Lung (tissue), 12 donors: ENCODE data around the gene DTNA. TPM values are rescaled to one million over a fixed set of nuclear protein-coding genes. Genes with fewer than 3 reads are reported as not detected.

Experiments used
- ATAC-seq: fragments of 200-7000 bp; cut with Tn5 transposase; one replicate; pipeline ENCODE4 v1.9.1; 2020; ENCODE audit warnings: moderate number of reproducible peaks; ENCODE audit not compliant: insufficient read depth, low FRiP score
- DNase-seq, 3 donors: peaks; one replicate each; pipeline ENCODE4 v3.0.0-alpha.2; 2013 to 2017
- H3K27ac ChIP-seq, 2 donors: one replicate each; pipeline ENCODE4 v1.5.1; 2013; ENCODE audit warnings: mild to moderate bottlenecking in 2 of 2, moderate library complexity in 2 of 2, control low read depth in 1 of 2, inconsistent platforms in 1 of 2, low read depth in 1 of 2, low read length in 1 of 2
- H3K27me3 ChIP-seq, 3 donors: one replicate each; pipeline ENCODE4 v1.5.1; 2013; ENCODE audit warnings: low read length in 2 of 3; ENCODE audit not compliant: control insufficient read depth in 3 of 3, insufficient read depth in 3 of 3
- H3K36me3 ChIP-seq, 4 donors: one replicate each; pipeline ENCODE4 v1.5.1; 2013; ENCODE audit warnings: low read length in 4 of 4, mild to moderate bottlenecking in 1 of 4, moderate library complexity in 1 of 4; ENCODE audit not compliant: control insufficient read depth in 4 of 4, insufficient read depth in 4 of 4
- H3K4me1 ChIP-seq, 5 donors: one replicate each; pipeline ENCODE4 v1.5.1; 2013; ENCODE audit warnings: low read length in 5 of 5, mild to moderate bottlenecking in 2 of 5, moderate library complexity in 1 of 5; ENCODE audit not compliant: control insufficient read depth in 5 of 5, insufficient read depth in 5 of 5
- H3K4me3 ChIP-seq: one replicate; pipeline ENCODE4 v1.5.1; 2013; ENCODE audit warnings: mild to moderate bottlenecking, control low read depth, moderate library complexity
- H3K9ac ChIP-seq, 2 donors: one replicate each; pipeline ENCODE4 v1.5.1; 2013; ENCODE audit warnings: low read length in 2 of 2, control low read depth in 1 of 2; ENCODE audit not compliant: insufficient read depth in 1 of 2
- H3K9me3 ChIP-seq, 4 donors: one replicate each; pipeline ENCODE4 v1.5.1; 2013; ENCODE audit warnings: low read length in 3 of 4, mild to moderate bottlenecking in 1 of 4, moderate library complexity in 1 of 4; ENCODE audit not compliant: control insufficient read depth in 4 of 4, insufficient read depth in 3 of 4
- CTCF ChIP-seq: IDR thresholded peaks from 2 replicates; pipeline ENCODE4 v1.5.1; 2012; ENCODE audit warnings: mild to moderate bottlenecking; ENCODE audit errors: control extremely low read depth, extremely low read depth
- WGBS, 2 donors: extraction: QIAGEN DNeasy Blood & Tissue Kit; methylation state at CpG; one replicate each; pipeline ENCODE4 v1.1.7; 2013; 5-methylcytosine and 5-hydroxymethylcytosine counted together
- polyA plus RNA-seq, 2 donors: library from polyadenylated mRNA; stranded (reverse); fragments of 200-250 nt; gene quantifications; one replicate each; pipeline ENCODE4 v1.2.1, GENCODE V29; 2013
- total RNA-seq, 2 donors: library from RNA; depleted of rRNA in 1 of 2; stranded (reverse); fragments of >200 nt in 1 of 2; gene quantifications; one replicate each; pipeline ENCODE4 v1.2.1, GENCODE V29; 2014 to 2021
- donor health status: control.
- donor health status: control.
- donor health status: Bipolar disorder and iron deficiency.
- donor health status: healthy.
- donor health status: DM: yes; HTN: yes; CAD: no.

DTNA gene
- total and polyA plus RNA-seq, 4 donors: 5.0 to 23.8 (median 12.9) TPM

- Histone ChIP-seq H3K27ac (peak overlapping the region in 1 of 2 donors; percentile 42), H3K4me1 (peaks cover 0 to 13% (median 5%) of the 10 kb centered on the region in 5 donors), H3K36me3 (no peaks in the 10 kb centered on the region), H3K9me3 (no peaks in the 10 kb centered on the region), H3K4me3 (no peak overlapping the region), H3K27me3 (no peaks in the 10 kb centered on the region), H3K9ac (no peak overlapping the region)
- no peak for TF ChIP-seq CTCF
- DNase-seq (no peak), ATAC-seq (no peak)
- WGBS, 2 donors: 34 to 41% methylated on average over 2 of the region's 2 CpGs
Observed at GRCh38 chr18:34773378-34773777, 63.3 kb downstream of the DTNA start.

GRCh38 chr18:34773961-34774766, 64.1 kb downstream of the DTNA start:
- Histone ChIP-seq H3K4me3 (no peak overlapping the region), H3K9me3 (no peaks in the 10 kb centered on the region), H3K27me3 (no peaks in the 10 kb centered on the region), H3K27ac (peak overlapping the region in 1 of 2 donors; percentile 42), H3K4me1 (peaks cover 0 to 9% (median 5%) of the 10 kb centered on the region in 5 donors), H3K36me3 (no peaks in the 10 kb centered on the region), H3K9ac (no peak overlapping the region)
- 22 to 25% methylated on average over 7 of the region's 7 CpGs for WGBS, 2 donors
- peak; percentile 14 for ATAC-seq
- DNase-seq: no peak
- no peak for TF ChIP-seq CTCF

GRCh38 chr18:34775461-34775860, 65.4 kb downstream of the DTNA start:
- Histone ChIP-seq H3K9me3 (no peaks in the 10 kb centered on the region), H3K9ac (no peak overlapping the region), H3K4me1 (peaks cover 0 to 6% (median 5%) of the 10 kb centered on the region in 5 donors), H3K27me3 (no peaks in the 10 kb centered on the region), H3K4me3 (no peak overlapping the region), H3K36me3 (no peaks in the 10 kb centered on the region), H3K27ac (no peak overlapping the region)
- DNase-seq: peak in 1 of 3 donors; percentile 32
- no peak for ATAC-seq
- TF ChIP-seq CTCF: no peak
- WGBS, 2 donors: 69 to 82% methylated on average over 3 of the region's 3 CpGs

- H3K27me3 ChIP-seq: no peaks in the 10 kb centered on the region
- no peak overlapping the region for H3K4me3 ChIP-seq
- H3K9ac ChIP-seq: no peak overlapping the region
- DNase-seq (no peak), ATAC-seq (no peak)
- no peaks in the 10 kb centered on the region for H3K36me3 ChIP-seq
- H3K27ac ChIP-seq: no peak overlapping the region
- H3K4me1 ChIP-seq: peaks cover 0 to 6% (median 1%) of the 10 kb centered on the region in 5 donors
- H3K9me3 ChIP-seq: no peaks in the 10 kb centered on the region
- TF ChIP-seq CTCF: no peak
Observed at GRCh38 chr18:34779112-34779511, 69.0 kb downstream of the DTNA start.
